ENCODE measurements around the gene SREK1IP1.

SREK1IP1 gene

GRCh38 chr5:64671678-64672077 is 96.8 kb downstream of the SREK1IP1 start:
- Histone ChIP-seq H3K9ac (ENCODE audit: low read depth, low read length, poor library complexity) (no peak overlapping the region), H3K4me3 (ENCODE audit: low read length in 2 of 2) (no peak overlapping the region), H3K14ac (ENCODE audit: low read length) (no peak overlapping the region), H3K4ac (ENCODE audit: low read length) (no peak overlapping the region), H3K9me3 (replicated peaks in 1 of 2; ENCODE audit: control insufficient read depth in 2 of 2, insufficient read depth in 1 of 2, low read depth in 1 of 2, low read length in 2 of 2) (peaks cover 0 to 3% of the 10 kb centered on the region in 2 donors), H3K79me1 (ENCODE audit: low read depth, low read length) (no peaks in the 10 kb centered on the region), H2AK5ac (ENCODE audit: low read depth, low read length) (peak overlapping the region; percentile 34), H3K4me1 (ENCODE audit: control insufficient read depth in 2 of 2, insufficient read depth in 1 of 2, low read depth in 1 of 2, low read length in 2 of 2) (no peaks in the 10 kb centered on the region), H2BK12ac (ENCODE audit: low read length) (no peak overlapping the region), H2BK15ac (ENCODE audit: low read length) (no peak overlapping the region), H3K27me3 (ENCODE audit: control insufficient read depth in 3 of 3, insufficient read depth in 3 of 3, low read depth in 1 of 3, low read length in 3 of 3) (peaks cover 0 to 7% (median 2%) of the 10 kb centered on the region in 3 experiments), H4K91ac (ENCODE audit: low read depth, low read length, poor library complexity) (no peak overlapping the region), H3K36me3 (replicated peaks in 1 of 2; ENCODE audit: control insufficient read depth in 2 of 2, insufficient read depth in 2 of 2, low read length in 2 of 2) (no peaks in the 10 kb centered on the region), H2BK5ac (ENCODE audit: low read length) (no peak overlapping the region), H3K4me2 (ENCODE audit: insufficient read depth, low read length, poor library complexity, severe bottlenecking) (no peak overlapping the region), H4K8ac (ENCODE audit: low read depth, low read length) (no peak overlapping the region), H2AFZ (ENCODE audit: low read length) (no peak overlapping the region), H2BK120ac (ENCODE audit: low read depth, low read length) (no peak overlapping the region), H3K18ac (ENCODE audit: low read length) (no peak overlapping the region), H3K27ac (replicated peaks; ENCODE audit: low read length) (no peak overlapping the region), H3K23ac (ENCODE audit: low read depth, low read length, poor library complexity) (no peak overlapping the region)
- WGBS, 2 donors (ENCODE audit: extremely low coverage in 2 of 2, insufficient read length in 2 of 2, insufficient replicate concordance in 1 of 2), result no CpG with 5 or more reads among the region's 3 CpGs
- no peak for DNase-seq (ENCODE audit: low spot score)

GRCh38 chr5:64670277-64670676 is 98.2 kb downstream of the SREK1IP1 start:
- no peak overlapping the region for H3K23ac ChIP-seq (ENCODE audit: low read depth, low read length, poor library complexity)
- no peak overlapping the region for H2AK5ac ChIP-seq (ENCODE audit: low read depth, low read length)
- H3K4ac ChIP-seq (ENCODE audit: low read length), result no peak overlapping the region
- no peak overlapping the region for H2BK5ac ChIP-seq (ENCODE audit: low read length)
- H3K9me3 ChIP-seq (replicated peaks in 1 of 2; ENCODE audit: control insufficient read depth in 2 of 2, insufficient read depth in 1 of 2, low read depth in 1 of 2, low read length in 2 of 2), result peaks cover 0 to 3% of the 10 kb centered on the region in 2 donors
- H3K9ac ChIP-seq (ENCODE audit: low read depth, low read length, poor library complexity), result no peak overlapping the region
- no peak overlapping the region for H3K14ac ChIP-seq (ENCODE audit: low read length)
- WGBS, 2 donors (ENCODE audit: extremely low coverage in 2 of 2, insufficient read length in 2 of 2, insufficient replicate concordance in 1 of 2), result no CpG with 5 or more reads among the region's 1 CpG
- H3K18ac ChIP-seq (ENCODE audit: low read length), result no peak overlapping the region
- H3K27me3 ChIP-seq (ENCODE audit: control insufficient read depth in 3 of 3, insufficient read depth in 3 of 3, low read depth in 1 of 3, low read length in 3 of 3), result peaks cover 0 to 7% (median 2%) of the 10 kb centered on the region in 3 experiments
- H3K4me3 ChIP-seq (ENCODE audit: low read length in 2 of 2), result no peak overlapping the region
- no peak overlapping the region for H3K27ac ChIP-seq (replicated peaks; ENCODE audit: low read length)
- no peak overlapping the region for H3K4me2 ChIP-seq (ENCODE audit: insufficient read depth, low read length, poor library complexity, severe bottlenecking)
- H4K91ac ChIP-seq (ENCODE audit: low read depth, low read length, poor library complexity), result no peak overlapping the region
- H2BK12ac ChIP-seq (ENCODE audit: low read length), result no peak overlapping the region
- DNase-seq (ENCODE audit: low spot score), result no peak
- no peak overlapping the region for H4K8ac ChIP-seq (ENCODE audit: low read depth, low read length)
- H2AFZ ChIP-seq (ENCODE audit: low read length), result no peak overlapping the region
- no peaks in the 10 kb centered on the region for H3K79me1 ChIP-seq (ENCODE audit: low read depth, low read length)
- H2BK15ac ChIP-seq (ENCODE audit: low read length), result no peak overlapping the region
- no peak overlapping the region for H2BK120ac ChIP-seq (ENCODE audit: low read depth, low read length)
- H3K4me1 ChIP-seq (ENCODE audit: control insufficient read depth in 2 of 2, insufficient read depth in 1 of 2, low read depth in 1 of 2, low read length in 2 of 2), result peaks cover 0 to 2% of the 10 kb centered on the region in 2 donors
- H3K36me3 ChIP-seq (replicated peaks in 1 of 2; ENCODE audit: control insufficient read depth in 2 of 2, insufficient read depth in 2 of 2, low read length in 2 of 2), result no peaks in the 10 kb centered on the region

Data from neuronal stem cell (in vitro differentiated cells).